Smooth muscle cell (in vitro differentiated cells): Measurements from ENCODE around the gene MTF1. TPM values are rescaled to one million over a fixed set of nuclear protein-coding genes. Genes with fewer than 3 reads are reported as not detected.

Experiments used
- DNase-seq: peaks from one replicate; lab custom pipeline; 2025; ENCODE audit not compliant: unreplicated experiment; lab: John Stamatoyannopoulos, UW
- H2AFZ ChIP-seq: fragments of 200-600 bp; sonication (generic); 2 replicates; pipeline ENCODE4 v1.6.0; 2016; ENCODE audit warnings: antibody characterized with exemption, low read depth, mild to moderate bottlenecking
- H3F3A ChIP-seq: fragments of 200-600 bp; sonication (generic); 2 replicates; pipeline ENCODE4 v1.6.0; 2017; ENCODE audit warnings: antibody characterized with exemption, low read depth
- H3K27ac ChIP-seq: fragments of 200-600 bp; sonication (generic); 2 replicates; pipeline ENCODE4 v1.5.1; 2016; ENCODE audit warnings: low read depth, mild to moderate bottlenecking
- H3K27me3 ChIP-seq: fragments of 200-600 bp; sonication (generic); 2 replicates; pipeline ENCODE4 v1.6.1; 2016; ENCODE audit warnings: low read depth, mild to moderate bottlenecking
- H3K36me3 ChIP-seq: fragments of 200-600 bp; sonication (generic); 2 replicates; pipeline ENCODE4 v1.5.1; 2016; ENCODE audit warnings: low read depth
- H3K4me1 ChIP-seq: fragments of 200-600 bp; sonication (generic); 2 replicates; pipeline ENCODE4 v1.5.1; 2016; ENCODE audit warnings: low read depth
- H3K4me2 ChIP-seq: fragments of 200-600 bp; sonication (generic); 2 replicates; pipeline ENCODE4 v1.6.0; 2016; ENCODE audit warnings: mild to moderate bottlenecking
- H3K4me3 ChIP-seq: fragments of 200-600 bp; sonication (generic); 2 replicates; pipeline ENCODE4 v1.5.1; 2016; ENCODE audit warnings: mild to moderate bottlenecking
- H3K79me2 ChIP-seq: fragments of 200-600 bp; sonication (generic); 2 replicates; pipeline ENCODE4 v1.6.0; 2016; ENCODE audit warnings: low read depth, mild to moderate bottlenecking
- H3K9ac ChIP-seq: fragments of 200-600 bp; sonication (generic); 2 replicates; pipeline ENCODE4 v1.6.0; 2016; ENCODE audit warnings: low read depth
- H3K9me3 ChIP-seq: fragments of 200-600 bp; sonication (generic); replicated peaks from 2 replicates; pipeline ENCODE4 v1.5.1; 2016; ENCODE audit warnings: low read depth
- H4K20me1 ChIP-seq: fragments of 200-600 bp; sonication (generic); 2 replicates; pipeline ENCODE4 v1.6.0; 2016; ENCODE audit warnings: low read depth
- CTCF ChIP-seq: fragments of 200-600 bp; sonication (generic); IDR thresholded peaks from 2 replicates; pipeline ENCODE4 v1.5.1; 2017; ENCODE audit warnings: borderline replicate concordance, mild to moderate bottlenecking, antibody characterized with exemption; ENCODE audit not compliant: insufficient read depth, poor library complexity, severe bottlenecking
- WGBS: methylation state at CpG from one replicate; pipeline ENCODE4 v1.1.7; 2016; ENCODE audit warnings: low lambda C conversion rate; 5-methylcytosine and 5-hydroxymethylcytosine counted together
- polyA plus RNA-seq: library from polyadenylated mRNA; unstranded; fragments of >200 nt; fragmentation: Nextera tagmentation; extraction: Ambion mirVana; gene quantifications from 2 replicates; pipeline ENCODE4 v1.2.1, GENCODE V29; 2016
- total RNA-seq: library from RNA; depleted of rRNA; stranded (reverse); fragments of >200 nt; gene quantifications from 2 replicates; pipeline ENCODE4 v1.2.3, GENCODE V29; 2014

Gene MTF1
- total and polyA plus RNA-seq, 2 experiments from 2014 or later = 6.8 to 25.9 TPM

DNA sequence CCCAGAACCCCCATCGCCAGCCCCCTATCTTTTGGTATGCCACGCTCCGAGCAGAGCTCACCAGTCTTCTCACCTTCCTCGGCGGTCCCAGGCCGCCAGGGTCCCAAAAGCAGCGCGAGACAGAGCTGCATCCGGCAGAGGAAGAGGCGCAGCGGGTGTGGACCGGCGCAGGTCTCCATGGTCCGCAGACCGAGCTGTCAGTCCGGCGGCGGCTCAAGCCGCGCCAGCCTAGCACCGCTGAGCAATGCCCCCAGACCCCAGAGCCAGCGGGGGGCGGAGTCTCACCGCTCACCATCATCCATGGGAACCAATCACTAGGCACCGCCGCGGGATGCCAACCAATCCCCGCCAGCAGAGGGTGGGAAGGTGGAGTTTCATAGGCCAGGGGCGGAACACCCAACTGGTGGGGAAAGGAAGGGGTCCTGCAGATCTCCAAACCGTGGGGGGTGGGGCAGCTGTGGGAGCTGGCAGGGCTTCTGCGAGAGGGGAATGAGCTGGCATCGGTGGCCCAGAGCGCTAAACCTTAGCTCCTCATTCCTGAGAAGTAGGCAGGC is 94.4 kb downstream of the MTF1 start, which contains the start of gene EPHA10:
EPHA10 (minus strand) TSS at position 233 of the 554 bp plus-strand sequence; CDS start at position 179, 54 bp downstream.
- H2AFZ ChIP-seq = no peak within 1 kb of the TSS
- H4K20me1 ChIP-seq = no peaks in the 10 kb centered on the region
- no peaks in the 10 kb centered on the region for H3K36me3 ChIP-seq
- no peaks in the 10 kb centered on the region for H3K9me3 ChIP-seq
- no peaks in the 10 kb centered on the region for H3K4me1 ChIP-seq
- H3K4me2 ChIP-seq = no peak within 1 kb of the TSS
- no peak within 1 kb of the TSS for H3K4me3 ChIP-seq
- H3K9ac ChIP-seq = no peak within 1 kb of the TSS
- WGBS = 16% methylated on average over 33 of the region's 33 CpGs
- no peaks in the 10 kb centered on the region for H3K79me2 ChIP-seq
- no peak for TF ChIP-seq CTCF
- no peaks in the 10 kb centered on the region for H3F3A ChIP-seq
- H3K27me3 ChIP-seq = peaks cover 90% of the 10 kb centered on the region
- DNase-seq = no peak
- H3K27ac ChIP-seq = no peak within 1 kb of the TSS

GRCh38 chr1:37764414-37764825 is 95.0 kb downstream of the MTF1 start:
- peaks cover 91% of the 10 kb centered on the region for H3K27me3 ChIP-seq

DNA sequence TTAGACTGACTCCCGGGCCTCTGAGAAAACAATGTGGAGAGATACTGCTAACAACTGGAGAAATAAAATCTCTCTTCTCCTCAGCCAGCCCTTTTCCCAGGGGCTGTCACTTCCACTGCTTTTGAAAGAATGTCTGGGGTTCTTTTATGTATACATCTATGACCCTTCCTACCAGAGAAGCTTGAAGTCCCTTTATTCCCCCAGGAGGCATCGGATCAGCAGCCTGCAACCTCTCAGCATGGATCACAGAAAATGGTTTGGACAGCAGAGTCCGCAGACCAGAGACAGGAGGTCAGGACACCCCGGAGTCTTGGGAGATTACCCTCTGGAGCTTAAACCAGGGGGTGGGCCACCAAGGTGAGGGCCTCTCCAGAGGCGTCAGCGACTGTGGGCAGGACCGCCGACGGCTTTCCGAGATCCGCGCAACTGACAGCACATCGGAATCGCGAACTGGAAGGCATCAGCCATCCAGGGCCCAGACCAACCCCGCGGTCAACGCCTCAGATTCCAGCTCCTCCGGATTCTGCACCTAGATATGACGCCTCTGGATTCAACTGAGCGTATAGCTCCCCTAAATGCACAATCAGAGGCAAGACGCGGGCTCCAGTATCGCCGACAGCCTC is 95.5 kb downstream of the MTF1 start:
- no peak for TF ChIP-seq CTCF
- Histone ChIP-seq H3K36me3 (no peaks in the 10 kb centered on the region), H2AFZ (no peak overlapping the region), H3K27me3 (peaks cover 91% of the 10 kb centered on the region), H3K4me3 (no peak overlapping the region), H3F3A (no peaks in the 10 kb centered on the region), H3K27ac (no peak overlapping the region), H3K9me3 (no peaks in the 10 kb centered on the region), H3K4me1 (no peaks in the 10 kb centered on the region), H3K79me2 (no peaks in the 10 kb centered on the region), H3K9ac (no peak overlapping the region), H3K4me2 (no peak overlapping the region), H4K20me1 (no peaks in the 10 kb centered on the region)
- WGBS = 38% methylated on average over 25 of the region's 25 CpGs
- DNase-seq = no peak

More at GRCh38 chr1:37764414-37764825, 95.0 kb downstream of the MTF1 start:
- H3K4me2 ChIP-seq = no peak overlapping the region
- H3K27ac ChIP-seq = no peak overlapping the region
- H3K9me3 ChIP-seq = no peaks in the 10 kb centered on the region
- no peak overlapping the region for H3K4me3 ChIP-seq
- H3K79me2 ChIP-seq = no peaks in the 10 kb centered on the region
- no peak overlapping the region for H3K9ac ChIP-seq
- no peak for TF ChIP-seq CTCF
- H3K36me3 ChIP-seq = no peaks in the 10 kb centered on the region
- H3K4me1 ChIP-seq = no peaks in the 10 kb centered on the region
- DNase-seq = no peak
- no peaks in the 10 kb centered on the region for H3F3A ChIP-seq
- no peaks in the 10 kb centered on the region for H4K20me1 ChIP-seq
- WGBS = 16% methylated on average over 29 of the region's 29 CpGs
- H2AFZ ChIP-seq = no peak overlapping the region

DNA sequence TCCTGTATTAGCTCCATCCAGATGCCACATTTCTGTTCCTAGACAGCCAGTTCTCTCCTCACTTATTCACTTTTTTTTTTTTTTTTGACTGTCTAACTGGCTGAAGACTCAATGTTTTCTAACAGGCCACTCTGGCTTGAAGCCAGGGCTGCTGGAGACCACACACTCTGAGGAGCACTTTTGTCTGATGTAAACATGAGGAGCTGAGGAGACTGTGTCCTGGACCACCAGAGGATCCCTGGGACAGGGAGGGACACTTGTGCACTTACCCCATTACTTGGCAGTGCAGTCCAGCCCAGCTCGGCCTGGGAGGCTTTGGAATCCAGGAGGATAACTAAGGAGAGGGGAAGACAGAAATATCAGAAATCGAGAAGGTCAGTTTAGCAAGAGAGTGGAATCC is 96.9 kb downstream of the MTF1 start:
- DNase-seq = no peak
- WGBS = 50% methylated on average over 2 of the region's 2 CpGs
- no peaks in the 10 kb centered on the region for H3K36me3 ChIP-seq
- H3K4me2 ChIP-seq = no peak overlapping the region
- H2AFZ ChIP-seq = no peak overlapping the region
- H3K27me3 ChIP-seq = peaks cover 91% of the 10 kb centered on the region
- H3K4me3 ChIP-seq = no peak overlapping the region
- H3K27ac ChIP-seq = no peak overlapping the region
- no peak for TF ChIP-seq CTCF
- no peaks in the 10 kb centered on the region for H3K9me3 ChIP-seq
- no peak overlapping the region for H3K9ac ChIP-seq
- no peaks in the 10 kb centered on the region for H3F3A ChIP-seq
- no peaks in the 10 kb centered on the region for H3K4me1 ChIP-seq
- no peaks in the 10 kb centered on the region for H3K79me2 ChIP-seq
- H4K20me1 ChIP-seq = no peaks in the 10 kb centered on the region
